PC-9 (cell line): ENCODE measurements around the gene PCDH9. TPM values are rescaled to one million over a fixed set of nuclear protein-coding genes. Genes with fewer than 3 reads are reported as not detected.

ENCODE experiments used
- BruUV-seq: library from RNA; stranded (reverse); fragments of 400-500 nt; replicated peaks from 2 replicates; lab custom pipeline; 2021; lab: Mats Ljungman, UMichigan
- CTCF ChIA-PET: fragments of 300-600 bp; sonication (Branson Sonifier 250); formaldehyde crosslinking; loops from one replicate; lab custom pipeline; 2022; ENCODE audit warnings: antibody characterized with exemption; lab: Charles Lee
- POLR2A ChIA-PET: fragments of 300-600 bp; sonication (Branson Sonifier 250); formaldehyde crosslinking; loops from one replicate; lab custom pipeline; 2022; ENCODE audit warnings: antibody characterized with exemption; ENCODE audit not compliant: unreplicated experiment; lab: Charles Lee
- DNase-seq, 2 experiments: peaks; one replicate each; pipeline versions ENCODE4 v3.0.0 to v3.0.0-alpha.2; 2015 to 2022; ENCODE audit warnings: mixed read lengths in 1 of 2
- H2AFZ ChIP-seq: fragments of 200-600 bp; sonication (generic); 2 replicates; pipeline ENCODE4 v1.8.1; 2017; ENCODE audit warnings: antibody characterized with exemption
- H3F3A ChIP-seq: fragments of 200-600 bp; sonication (generic); 2 replicates; pipeline ENCODE4 v1.8.1; 2017; ENCODE audit warnings: antibody characterized with exemption, mild to moderate bottlenecking, low read depth; ENCODE audit not compliant: insufficient read depth
- H3K27ac ChIP-seq: fragments of 200-600 bp; sonication (generic); 2 replicates; pipeline ENCODE4 v1.6.1; 2016; ENCODE audit warnings: mixed run types
- H3K27me3 ChIP-seq: fragments of 200-600 bp; sonication (generic); 2 replicates; pipeline ENCODE4 v1.6.1; 2016; ENCODE audit warnings: low read depth, mixed run types; ENCODE audit not compliant: insufficient read depth
- H3K36me3 ChIP-seq: fragments of 200-600 bp; sonication (generic); 2 replicates; pipeline ENCODE4 v1.6.1; 2016; ENCODE audit warnings: low read depth, mixed run types
- H3K4me1 ChIP-seq: fragments of 200-600 bp; sonication (generic); replicated peaks from 2 replicates; pipeline ENCODE4 v1.6.1; 2016; ENCODE audit warnings: mixed run types; ENCODE audit not compliant: insufficient read depth
- H3K4me2 ChIP-seq: fragments of 200-600 bp; sonication (generic); 2 replicates; pipeline ENCODE4 v1.6.1; 2017; ENCODE audit warnings: mixed run types
- H3K4me3 ChIP-seq: fragments of 200-600 bp; sonication (generic); 2 replicates; pipeline ENCODE4 v1.6.1; 2016; ENCODE audit warnings: mixed run types
- H3K79me2 ChIP-seq: fragments of 200-600 bp; sonication (generic); 2 replicates; pipeline ENCODE4 v1.6.1; 2017; ENCODE audit warnings: low read depth, mixed run types
- H3K9me2 ChIP-seq: fragments of 200-600 bp; sonication (generic); 2 replicates; pipeline ENCODE4 v1.8.1; 2017; ENCODE audit warnings: mild to moderate bottlenecking; ENCODE audit not compliant: insufficient read depth
- H3K9me3 ChIP-seq: fragments of 200-600 bp; sonication (generic); 2 replicates; pipeline ENCODE4 v1.8.1; 2016; ENCODE audit warnings: low read depth; ENCODE audit not compliant: insufficient read depth
- H4K20me1 ChIP-seq: fragments of 200-600 bp; sonication (generic); 2 replicates; pipeline ENCODE4 v1.8.1; 2017; ENCODE audit not compliant: insufficient read depth
- CTCF ChIP-seq: fragments of 200-600 bp; sonication (generic); conservative IDR thresholded peaks from 2 replicates; pipeline ENCODE4 v1.6.1; 2017; ENCODE audit warnings: mixed run types, antibody characterized with exemption, mild to moderate bottlenecking, moderate library complexity
- EZH2 ChIP-seq: fragments of 200-600 bp; sonication (generic); IDR thresholded peaks from 2 replicates; pipeline ENCODE4 v1.8.0; 2017; ENCODE audit warnings: antibody characterized with exemption, low read depth
- intact Hi-C: fragments of 100-400 bp; cut with micrococcal nuclease; formaldehyde crosslinking; loops from one replicate; pipeline ENCODE4 v1.10.0; 2022; ENCODE audit not compliant: unreplicated experiment
- total RNA-seq: library from RNA; stranded (reverse); gene quantifications from 2 replicates; pipeline ENCODE4 v1.2.3, GENCODE V29; 2021

Gene PCDH9
- total RNA-seq, 1 experiment from 2014 or later: 0.37 TPM

- Histone ChIP-seq H3K27me3 (no peaks in the 10 kb centered on the region), H3K36me3 (no peaks in the 10 kb centered on the region), H3K4me2 (no peak overlapping the region), H3K79me2 (no peaks in the 10 kb centered on the region), H3K27ac (no peak overlapping the region), H3K4me1 (no peaks in the 10 kb centered on the region), H3K4me3 (no peak overlapping the region), H2AFZ (no peak overlapping the region), H4K20me1 (no peaks in the 10 kb centered on the region), H3K9me3 (no peaks in the 10 kb centered on the region), H3K9me2 (no peaks in the 10 kb centered on the region), H3F3A (no peaks in the 10 kb centered on the region)
- DNase-seq: no peak
- BruUV-seq: no TSS peak
- TF ChIP-seq CTCF (no peak), EZH2 (no peak)
- ChIA-PET POLR2A (no interaction called here), CTCF (no interaction called here)
- intact Hi-C loops: no loop called here
Measured at GRCh38 chr13:67015976-67016600, 214.0 kb downstream of the PCDH9 start.

- no peaks in the 10 kb centered on the region for H3K4me1 ChIP-seq
- H3K36me3 ChIP-seq: no peaks in the 10 kb centered on the region
- no peaks in the 10 kb centered on the region for H3K9me3 ChIP-seq
- no peak overlapping the region for H3K4me3 ChIP-seq
- no peak for TF ChIP-seq EZH2
- no peak for TF ChIP-seq CTCF
- POLR2A ChIA-PET: no interaction called here
- no peak overlapping the region for H3K27ac ChIP-seq
- no peak overlapping the region for H2AFZ ChIP-seq
- BruUV-seq: no TSS peak
- no peaks in the 10 kb centered on the region for H3K79me2 ChIP-seq
- no peak overlapping the region for H3K4me2 ChIP-seq
- intact Hi-C loops: no loop called here
- H4K20me1 ChIP-seq: no peaks in the 10 kb centered on the region
- H3F3A ChIP-seq: no peaks in the 10 kb centered on the region
- H3K9me2 ChIP-seq: no peaks in the 10 kb centered on the region
- no peaks in the 10 kb centered on the region for H3K27me3 ChIP-seq
- no peak for DNase-seq
- CTCF ChIA-PET: no interaction called here
Measured at GRCh38 chr13:67014399-67014798, 215.7 kb downstream of the PCDH9 start.

GRCh38 chr13:67013709-67014108 is 216.4 kb downstream of the PCDH9 start:
- H3F3A ChIP-seq: no peaks in the 10 kb centered on the region
- H3K9me2 ChIP-seq: no peaks in the 10 kb centered on the region
- no peaks in the 10 kb centered on the region for H3K9me3 ChIP-seq
- no peaks in the 10 kb centered on the region for H4K20me1 ChIP-seq
- TF ChIP-seq CTCF: no peak
- no peak for TF ChIP-seq EZH2
- no peak for DNase-seq
- H3K36me3 ChIP-seq: no peaks in the 10 kb centered on the region
- no peaks in the 10 kb centered on the region for H3K79me2 ChIP-seq
- no peaks in the 10 kb centered on the region for H3K4me1 ChIP-seq
- ChIA-PET CTCF (no interaction called here), POLR2A (no interaction called here)
- intact Hi-C loops: no loop called here
- no TSS peak for BruUV-seq
- H3K27ac ChIP-seq: no peak overlapping the region
- no peak overlapping the region for H3K4me2 ChIP-seq
- H3K4me3 ChIP-seq: no peak overlapping the region
- no peak overlapping the region for H2AFZ ChIP-seq
- H3K27me3 ChIP-seq: no peaks in the 10 kb centered on the region
